Measurements from ENCODE around the gene PKP4.

GRCh38 chr2:158495175-158495574 is 38.4 kb downstream of the PKP4 start:
- TF ChIP-seq, protein P1, sequence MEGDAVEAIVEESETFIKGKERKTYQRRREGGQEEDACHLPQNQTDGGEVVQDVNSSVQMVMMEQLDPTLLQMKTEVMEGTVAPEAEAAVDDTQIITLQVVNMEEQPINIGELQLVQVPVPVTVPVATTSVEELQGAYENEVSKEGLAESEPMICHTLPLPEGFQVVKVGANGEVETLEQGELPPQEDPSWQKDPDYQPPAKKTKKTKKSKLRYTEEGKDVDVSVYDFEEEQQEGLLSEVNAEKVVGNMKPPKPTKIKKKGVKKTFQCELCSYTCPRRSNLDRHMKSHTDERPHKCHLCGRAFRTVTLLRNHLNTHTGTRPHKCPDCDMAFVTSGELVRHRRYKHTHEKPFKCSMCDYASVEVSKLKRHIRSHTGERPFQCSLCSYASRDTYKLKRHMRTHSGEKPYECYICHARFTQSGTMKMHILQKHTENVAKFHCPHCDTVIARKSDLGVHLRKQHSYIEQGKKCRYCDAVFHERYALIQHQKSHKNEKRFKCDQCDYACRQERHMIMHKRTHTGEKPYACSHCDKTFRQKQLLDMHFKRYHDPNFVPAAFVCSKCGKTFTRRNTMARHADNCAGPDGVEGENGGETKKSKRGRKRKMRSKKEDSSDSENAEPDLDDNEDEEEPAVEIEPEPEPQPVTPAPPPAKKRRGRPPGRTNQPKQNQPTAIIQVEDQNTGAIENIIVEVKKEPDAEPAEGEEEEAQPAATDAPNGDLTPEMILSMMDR (conservative IDR thresholded peaks at IDR 0.05), result no peak
- TF ChIP-seq ZFX (IDR thresholded peaks at IDR 0.05), result no peak
